GM12891 (cell line): ENCODE results near the gene PTPRQ.

ENCODE experiments used
- POLR2A ChIP-seq: IDR thresholded peaks from 2 replicates; pipeline ENCODE4 v1.6.1; 2011; ENCODE audit warnings: low read depth, low read length, control low read depth
- POLR2AphosphoS5 ChIP-seq: IDR thresholded peaks from 2 replicates; pipeline ENCODE4 v1.6.1; 2011; ENCODE audit warnings: low read depth, low read length, control low read depth
- POU2F2 ChIP-seq: IDR thresholded peaks from 2 replicates; pipeline ENCODE4 v1.6.1; 2011; ENCODE audit warnings: low read depth, mild to moderate bottlenecking, control low read depth, low read length, moderate library complexity

GRCh38 chr12:80581783-80582182 is 137.7 kb downstream of the PTPRQ start:
- TF ChIP-seq POLR2AphosphoS5: no peak
- no peak for TF ChIP-seq POU2F2
- no peak for TF ChIP-seq POLR2A
